AG08396 (cell line): Measurements from ENCODE around the gene ADORA3.

ENCODE experiments used
- DNase-seq: peaks from one replicate; pipeline ENCODE4 v3.0.0; 2012; ENCODE audit warnings: low spot score, mixed read lengths

Gene ADORA3

GRCh38 chr1:111474521-111474920 is 28.9 kb downstream of the ADORA3 start:
- no peak for DNase-seq

GRCh38 chr1:111474106-111474505 is 29.3 kb downstream of the ADORA3 start:
- DNase-seq, result no peak

GRCh38 chr1:111471538-111471937 is 31.9 kb downstream of the ADORA3 start:
- no peak for DNase-seq

GRCh38 chr1:111471012-111471411 is 32.4 kb downstream of the ADORA3 start:
- no peak for DNase-seq

- DNase-seq, result no peak
Observed at GRCh38 chr1:111470596-111470995, 32.8 kb downstream of the ADORA3 start.

- no peak for DNase-seq
Observed at GRCh38 chr1:111469539-111469938, 33.9 kb downstream of the ADORA3 start.

GRCh38 chr1:111468717-111469100 is 34.7 kb downstream of the ADORA3 start:
- DNase-seq, result no peak

GRCh38 chr1:111467865-111468716 is 35.3 kb downstream of the ADORA3 start:
- DNase-seq, result no peak

- DNase-seq, result no peak
Observed at GRCh38 chr1:111466480-111466879, 37.0 kb downstream of the ADORA3 start.

GRCh38 chr1:111465754-111466153 is 37.7 kb downstream of the ADORA3 start:
- no peak for DNase-seq

- DNase-seq, result peak; percentile 26
Observed at GRCh38 chr1:111463029-111463683, 40.3 kb downstream of the ADORA3 start.

GRCh38 chr1:111462370-111463028 is 40.9 kb downstream of the ADORA3 start:
- no peak for DNase-seq

GRCh38 chr1:111461765-111462164 is 41.7 kb downstream of the ADORA3 start:
- no peak for DNase-seq

GRCh38 chr1:111455642-111456031 is 47.8 kb downstream of the ADORA3 start:
- no peak for DNase-seq

GRCh38 chr1:111454859-111455641 is 48.4 kb downstream of the ADORA3 start:
- no peak for DNase-seq

GRCh38 chr1:111453706-111454105 is 49.7 kb downstream of the ADORA3 start:
- DNase-seq, result no peak

- no peak for DNase-seq
Observed at GRCh38 chr1:111452581-111452980, 50.9 kb downstream of the ADORA3 start.

GRCh38 chr1:111450185-111450584 is 53.2 kb downstream of the ADORA3 start:
- no peak for DNase-seq

GRCh38 chr1:111449703-111450017 is 53.8 kb downstream of the ADORA3 start:
- no peak for DNase-seq
